ENCODE data around the gene PSMB2. TPM values are rescaled to one million over a fixed set of nuclear protein-coding genes. Genes with fewer than 3 reads are reported as not detected.
"Not testable (repeated sequence)": the region's sequence is repeated elsewhere in the genome, so short reads cannot be mapped to it uniquely, and the experiment has no call there.

The PSMB2 gene
- total RNA-seq, 1 experiment from 2014 or later, result 122 TPM

- TF ChIP-seq JUND (IDR thresholded peaks at IDR 0.05) (no peak), EGR1 (IDR thresholded peaks at IDR 0.05; ENCODE audit: low read depth) (no peak)
These were observed 54.5 kb downstream of the PSMB2 start (continued) for GRCh38 chr1:35586808-35587207.

DNA sequence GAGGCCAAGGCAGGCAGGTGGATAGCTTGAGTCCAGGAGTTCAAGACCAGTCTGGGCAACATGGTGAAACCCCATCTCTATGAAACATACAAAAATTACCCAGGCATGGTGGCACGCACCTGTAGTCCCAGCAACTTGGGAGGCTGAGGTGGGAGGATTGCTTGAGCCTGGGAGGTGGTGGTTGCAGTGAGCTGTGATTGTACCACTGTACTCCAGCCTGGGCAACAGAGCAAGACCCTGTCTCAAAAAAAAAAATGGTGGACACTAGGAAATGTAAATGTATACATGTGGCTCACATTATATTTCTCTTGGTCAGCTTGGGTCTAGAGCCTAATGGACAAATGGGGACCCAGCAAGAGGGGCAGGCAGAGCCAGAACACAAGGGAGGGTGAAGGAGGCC lies 55.5 kb downstream of the PSMB2 start:
- H3K9me2 ChIP-seq (ENCODE audit: insufficient read depth); intact Hi-C loops (cut with micrococcal nuclease); ATAC-seq; H3K27ac ChIP-seq (ENCODE audit: low read depth, low read length); RAD21 ChIA-PET (ENCODE audit: low non-redundant PET in 1 of 2, low total read pairs in 2 of 2, uncharacterized antibody in 2 of 2, unreplicated experiment in 2 of 2); H3K4me1 ChIP-seq (ENCODE audit: control insufficient read depth in 1 of 2, insufficient read depth in 2 of 2, low read length in 2 of 2); BruUV-seq (replicated peaks); H3K9ac ChIP-seq (ENCODE audit: low read length); H3K9me3 ChIP-seq (ENCODE audit: control insufficient read depth in 1 of 2, insufficient read depth in 1 of 2, low read depth in 1 of 2, low read length in 2 of 2); H3K79me2 ChIP-seq (ENCODE audit: insufficient read depth, low read length); H3K4me3 ChIP-seq (replicated peaks in 1 of 2; ENCODE audit: low read depth in 1 of 2, low read length in 2 of 2); H2AFZ ChIP-seq (ENCODE audit: low read depth, low read length, poor library complexity, severe bottlenecking); H3K36me3 ChIP-seq (ENCODE audit: control insufficient read depth in 1 of 2, insufficient read depth in 2 of 2, low read length in 2 of 2); H4K20me1 ChIP-seq (ENCODE audit: insufficient read depth); H3K4me2 ChIP-seq (ENCODE audit: low read length); CTCF ChIA-PET; DNase-seq (ENCODE audit: low read depth, low spot score); POLR2A ChIA-PET; H3K27me3 ChIP-seq (ENCODE audit: insufficient read depth, low read length): not testable (repeated sequence)

GRCh38 chr1:35585281-35585680 lies 56.0 kb downstream of the PSMB2 start:
- no peak overlapping the region for H3K9ac ChIP-seq (ENCODE audit: low read length)
- H3K9me3 ChIP-seq (ENCODE audit: control insufficient read depth in 1 of 2, insufficient read depth in 1 of 2, low read depth in 1 of 2, low read length in 2 of 2), result no peaks in the 10 kb centered on the region
- no peaks in the 10 kb centered on the region for H3K9me2 ChIP-seq (ENCODE audit: insufficient read depth)
- no peaks in the 10 kb centered on the region for H3K27me3 ChIP-seq (ENCODE audit: insufficient read depth, low read length)
- POLR2A ChIA-PET, result interaction anchor here (1.6 kb wide), 1 partner anchor 12 kb away, joined by 3 read pairs; the partner anchor contains the start of gene TFAP2E
- no TSS peak for BruUV-seq (replicated peaks)
- RAD21 ChIA-PET (ENCODE audit: low non-redundant PET in 1 of 2, low total read pairs in 2 of 2, uncharacterized antibody in 2 of 2, unreplicated experiment in 2 of 2), result no interaction called here
- H3K27ac ChIP-seq (ENCODE audit: low read depth, low read length), result no peak overlapping the region
- H3K4me1 ChIP-seq (ENCODE audit: control insufficient read depth in 1 of 2, insufficient read depth in 2 of 2, low read length in 2 of 2), result no peaks in the 10 kb centered on the region
- no peak overlapping the region for H2AFZ ChIP-seq (ENCODE audit: low read depth, low read length, poor library complexity, severe bottlenecking)
- H3K4me2 ChIP-seq (ENCODE audit: low read length), result no peak overlapping the region
- H3K36me3 ChIP-seq (ENCODE audit: control insufficient read depth in 1 of 2, insufficient read depth in 2 of 2, low read length in 2 of 2), result peaks cover 0 to 6% of the 10 kb centered on the region in 2 experiments; a peak in 1 of 4 replicates
- no peak overlapping the region for H3K4me3 ChIP-seq (replicated peaks in 1 of 2; ENCODE audit: low read depth in 1 of 2, low read length in 2 of 2)
- intact Hi-C loops (cut with micrococcal nuclease), result no loop called here
- H3K79me2 ChIP-seq (ENCODE audit: insufficient read depth, low read length), result no peaks in the 10 kb centered on the region
- CTCF ChIA-PET, result no interaction called here
- ATAC-seq (no peak), DNase-seq (ENCODE audit: low read depth, low spot score) (no peak)
- TF ChIP-seq ZNF274 (IDR thresholded peaks at IDR 0.05; ENCODE audit: low read depth, low read length) (no peak), JUND (IDR thresholded peaks at IDR 0.05) (no peak)
- TF ChIP-seq, protein P1, sequence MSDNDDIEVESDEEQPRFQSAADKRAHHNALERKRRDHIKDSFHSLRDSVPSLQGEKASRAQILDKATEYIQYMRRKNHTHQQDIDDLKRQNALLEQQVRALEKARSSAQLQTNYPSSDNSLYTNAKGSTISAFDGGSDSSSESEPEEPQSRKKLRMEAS (IDR thresholded peaks at IDR 0.05), result no peak
- no peaks in the 10 kb centered on the region for H4K20me1 ChIP-seq (ENCODE audit: insufficient read depth)

DNA sequence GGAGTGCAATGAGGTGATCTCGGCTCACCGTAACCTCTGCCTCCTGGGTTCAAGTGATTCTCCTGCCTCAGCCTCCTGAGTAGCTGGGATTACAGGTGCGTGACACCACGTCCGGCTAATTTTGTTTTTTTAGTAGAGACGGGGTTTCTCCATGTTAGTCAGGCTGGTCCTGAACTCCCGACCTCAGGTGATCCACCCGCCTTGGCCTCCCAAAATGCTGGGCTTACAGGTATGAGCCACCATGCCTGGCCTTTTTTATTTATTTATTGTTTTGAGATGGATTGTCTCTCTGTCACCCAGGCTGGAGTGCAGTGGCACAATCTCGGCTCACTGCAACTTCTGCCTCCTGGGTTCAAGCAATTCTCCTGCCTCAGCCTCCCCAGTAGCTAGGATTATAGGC lies 59.7 kb downstream of the PSMB2 start:
- H3K4me1 ChIP-seq (ENCODE audit: control insufficient read depth in 1 of 2, insufficient read depth in 2 of 2, low read length in 2 of 2); H4K20me1 ChIP-seq (ENCODE audit: insufficient read depth); H3K36me3 ChIP-seq (ENCODE audit: control insufficient read depth in 1 of 2, insufficient read depth in 2 of 2, low read length in 2 of 2); intact Hi-C loops (cut with micrococcal nuclease); H3K27ac ChIP-seq (ENCODE audit: low read depth, low read length); POLR2A ChIA-PET; ATAC-seq; CTCF ChIA-PET; H3K27me3 ChIP-seq (ENCODE audit: insufficient read depth, low read length); H2AFZ ChIP-seq (ENCODE audit: low read depth, low read length, poor library complexity, severe bottlenecking); H3K4me2 ChIP-seq (ENCODE audit: low read length); BruUV-seq (replicated peaks); H3K4me3 ChIP-seq (replicated peaks in 1 of 2; ENCODE audit: low read depth in 1 of 2, low read length in 2 of 2); H3K9me2 ChIP-seq (ENCODE audit: insufficient read depth); H3K9ac ChIP-seq (ENCODE audit: low read length); H3K9me3 ChIP-seq (ENCODE audit: control insufficient read depth in 1 of 2, insufficient read depth in 1 of 2, low read depth in 1 of 2, low read length in 2 of 2); RAD21 ChIA-PET (ENCODE audit: low non-redundant PET in 1 of 2, low total read pairs in 2 of 2, uncharacterized antibody in 2 of 2, unreplicated experiment in 2 of 2); H3K79me2 ChIP-seq (ENCODE audit: insufficient read depth, low read length); DNase-seq (ENCODE audit: low read depth, low spot score): not testable (repeated sequence)

Measured in HCT116 (cell line).